NCI-H187 (cell line): ENCODE data around the gene ANKS1A.
"Not testable (repeated sequence)": the region's sequence is repeated elsewhere in the genome, so short reads cannot be mapped to it uniquely, and the experiment has no call there.

ENCODE experiments used
- DNase-seq, 2 experiments: peaks; one replicate each; lab custom pipeline; 2025; lab: John Stamatoyannopoulos, UW

ANKS1A gene

GRCh38 chr6:35106061-35106460 lies 217.0 kb downstream of the ANKS1A start:
- not testable (repeated sequence) for DNase-seq

GRCh38 chr6:35107208-35107607 lies 218.2 kb downstream of the ANKS1A start:
- not testable (repeated sequence) for DNase-seq

DNA sequence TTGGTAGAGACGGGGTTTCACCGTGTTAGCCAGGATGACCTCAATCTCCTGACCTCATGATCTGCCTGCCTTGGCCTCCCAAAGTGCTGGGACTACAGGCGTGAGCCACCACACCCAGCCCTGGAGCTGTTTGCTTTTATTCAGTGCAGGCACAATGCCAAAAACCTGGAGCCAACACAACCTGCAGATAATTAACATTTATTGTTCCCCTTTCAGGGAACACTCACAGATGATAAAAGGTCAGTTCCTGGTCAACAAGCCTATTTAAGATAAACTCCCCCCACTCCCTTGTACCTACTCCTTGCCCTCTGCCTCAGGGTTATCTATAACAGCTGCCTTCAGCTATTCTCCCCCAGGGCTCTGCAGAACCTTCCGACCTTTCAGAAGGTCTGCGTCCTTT lies 218.7 kb downstream of the ANKS1A start:
- not testable (repeated sequence) for DNase-seq

- DNase-seq: no peak
These were observed 219.3 kb downstream of the ANKS1A start for GRCh38 chr6:35108309-35108885.

DNA sequence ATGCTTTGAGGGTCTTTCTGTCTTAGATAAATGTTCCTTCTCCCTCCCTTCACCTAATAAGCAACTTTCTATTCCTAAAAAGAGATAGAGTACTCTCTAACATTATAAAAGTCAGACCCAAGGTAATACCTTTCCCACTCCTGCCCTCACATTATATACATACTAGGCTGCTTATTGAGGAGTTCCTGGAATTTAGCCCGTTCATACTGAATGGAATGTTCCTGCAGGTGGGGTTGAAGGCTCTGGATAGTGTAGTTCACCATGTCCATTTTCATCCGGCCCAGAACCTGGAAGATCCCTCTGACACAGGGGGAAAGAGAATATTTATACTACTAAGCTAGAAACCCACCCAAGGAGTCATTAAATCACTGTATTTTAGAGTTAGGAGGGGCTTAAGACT lies 231.7 kb downstream of the ANKS1A start:
- DNase-seq: no peak

- DNase-seq: no peak
These were observed 235.3 kb downstream of the ANKS1A start for GRCh38 chr6:35124356-35124755.

- DNase-seq: no peak
These were observed 239.0 kb downstream of the ANKS1A start for GRCh38 chr6:35128042-35128441.

- DNase-seq: no peak
These were observed 239.4 kb downstream of the ANKS1A start for GRCh38 chr6:35128496-35128895.

- no peak for DNase-seq
These were observed 247.1 kb downstream of the ANKS1A start for GRCh38 chr6:35136185-35136584.

GRCh38 chr6:35138191-35138590 lies 249.1 kb downstream of the ANKS1A start:
- not testable (repeated sequence) for DNase-seq

- no peak for DNase-seq
These were observed 250.4 kb downstream of the ANKS1A start for GRCh38 chr6:35139470-35139869.

DNA sequence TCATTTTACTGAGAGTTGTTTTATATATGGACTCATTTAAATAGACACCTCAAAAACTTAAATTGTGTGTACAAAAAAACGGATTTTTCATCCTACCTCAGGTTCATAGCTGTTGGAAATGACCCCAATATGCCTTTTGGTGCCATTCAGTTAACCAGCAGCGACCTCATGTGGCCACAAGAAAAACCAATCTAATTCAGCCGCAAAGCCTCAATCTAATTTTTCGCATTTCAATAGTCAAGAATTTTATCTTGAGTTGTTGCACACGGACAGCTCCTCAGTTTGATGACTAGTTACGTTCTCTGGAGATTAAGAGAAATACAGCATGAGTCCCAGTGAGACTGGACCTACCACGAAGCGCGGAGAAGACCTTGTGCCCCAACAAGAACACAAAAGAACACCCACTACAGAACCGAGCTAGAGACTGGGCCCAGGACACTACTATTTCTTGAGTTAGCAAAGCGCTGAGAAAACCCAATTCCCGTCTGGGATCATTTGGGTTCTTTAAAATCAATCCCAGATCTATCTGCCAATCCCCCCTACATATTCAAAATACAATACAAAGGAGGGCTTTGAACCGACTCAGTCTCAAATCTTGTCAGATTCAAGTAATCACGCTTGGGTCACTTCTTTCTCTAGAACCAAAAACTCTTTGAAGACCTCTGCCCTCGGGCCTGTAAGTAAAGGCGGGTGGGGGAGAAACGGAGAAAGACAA lies 251.0 kb downstream of the ANKS1A start:
- DNase-seq: peak in 1 of 2 experiments; percentile 5

DNA sequence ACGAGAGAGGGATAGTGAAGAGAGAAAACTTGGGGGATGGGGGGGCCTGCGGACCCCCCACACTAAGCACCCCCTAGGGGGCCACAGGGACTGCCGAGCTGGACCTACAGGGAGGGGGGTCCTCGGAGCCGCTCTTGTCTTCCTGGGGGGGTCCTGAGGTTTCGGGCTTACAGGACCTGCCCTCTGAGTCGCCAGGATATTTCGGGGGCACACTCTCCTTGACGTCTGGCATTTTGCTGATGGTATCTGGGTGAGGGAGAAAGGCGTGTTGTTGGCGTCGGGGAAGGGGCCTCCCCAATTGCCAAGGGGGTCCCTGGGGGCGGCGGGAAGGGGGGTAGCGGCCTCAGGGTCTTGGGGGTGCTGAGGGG lies 251.6 kb downstream of the ANKS1A start:
- no peak for DNase-seq
